ENCODE measurements around the gene SLC39A9.
"Not testable (repeated sequence)": the region's sequence is repeated elsewhere in the genome, so short reads cannot be mapped to it uniquely, and the experiment has no call there.

The SLC39A9 gene

DNA sequence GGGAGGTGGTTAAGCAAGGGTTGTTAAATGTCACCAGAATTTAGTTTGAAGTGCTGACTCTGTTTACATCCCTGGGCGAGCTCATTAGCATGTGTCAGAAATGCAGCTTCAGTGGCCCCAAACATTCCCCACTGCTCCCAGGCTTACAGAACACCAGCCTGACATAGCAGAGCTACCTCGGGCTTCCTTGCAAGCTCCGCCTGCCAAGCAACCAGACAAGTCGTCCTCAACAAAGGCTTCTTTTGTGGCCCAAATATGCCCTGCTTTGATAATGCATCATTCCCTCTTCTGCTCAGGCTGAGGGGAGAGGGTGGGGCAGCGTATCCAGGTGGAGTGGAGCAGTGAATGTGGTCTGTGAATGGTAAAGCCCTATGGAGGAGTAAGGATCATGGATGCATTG, 28.4 kb upstream of the SLC39A9 start:
- DNase-seq: no peak

DNA sequence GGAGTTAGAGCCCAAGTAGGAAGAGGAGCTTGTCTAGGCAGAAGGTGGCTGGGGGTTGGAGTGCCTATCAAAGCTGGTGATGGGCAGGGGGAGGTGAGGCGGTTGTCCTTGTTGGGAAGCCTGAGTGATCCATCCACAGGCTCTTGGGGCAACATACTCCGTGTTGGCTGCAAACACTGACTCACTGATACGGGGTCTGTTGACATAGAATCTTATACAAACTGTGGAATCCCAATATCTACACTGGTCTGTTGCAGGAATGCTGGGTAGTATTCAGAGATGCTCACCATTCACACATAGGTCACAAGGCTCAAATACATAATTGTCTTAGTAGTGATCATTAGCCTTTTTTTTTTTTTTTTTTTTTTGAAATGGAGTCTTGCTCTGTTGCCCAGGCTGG, 26.3 kb upstream of the SLC39A9 start:
- DNase-seq: no peak

DNA sequence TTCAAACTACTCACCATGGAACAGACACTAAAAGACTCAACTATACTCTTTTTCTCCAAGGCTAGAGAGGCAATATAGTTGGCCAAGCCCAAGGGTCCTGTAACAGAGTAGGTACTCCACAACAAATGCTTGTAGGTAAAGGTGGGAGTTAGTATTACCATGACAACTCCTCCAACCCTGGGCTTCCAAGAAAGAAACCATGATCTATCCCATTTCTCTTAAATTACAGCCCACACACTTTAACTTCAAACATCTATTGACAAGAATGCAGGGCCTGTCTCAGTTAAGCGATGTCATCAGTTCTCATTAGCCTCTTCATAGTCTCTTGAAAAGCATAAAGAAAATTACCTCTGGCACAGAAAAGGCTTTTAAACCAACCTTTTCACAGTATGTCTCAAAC, 25.4 kb upstream of the SLC39A9 start:
- DNase-seq: no peak

GRCh38 chr14:69374235-69374634, 24.3 kb upstream of the SLC39A9 start:
- DNase-seq: no peak

- no peak for DNase-seq
Observed at GRCh38 chr14:69375182-69375581, 23.3 kb upstream of the SLC39A9 start.

DNA sequence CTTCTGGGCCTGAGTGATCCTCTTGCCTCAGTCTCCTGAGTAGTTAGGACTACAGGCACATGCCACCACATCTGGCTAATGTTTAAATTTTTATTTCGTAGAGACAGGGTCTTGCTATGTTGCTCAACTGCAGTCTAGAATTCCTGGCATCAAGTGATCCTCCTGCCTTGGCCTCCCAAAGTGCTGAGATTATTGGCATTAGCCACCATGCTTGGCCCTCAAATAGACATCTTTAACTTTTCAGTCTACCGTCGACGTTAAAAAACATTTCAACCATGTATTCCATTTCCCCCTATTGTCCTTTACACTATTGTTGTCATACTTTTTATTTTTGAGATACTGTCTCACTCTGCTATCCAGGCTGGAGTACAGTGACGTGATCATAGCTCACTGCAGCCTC, 22.8 kb upstream of the SLC39A9 start:
- DNase-seq: no peak

GRCh38 chr14:69376439-69376838, 22.1 kb upstream of the SLC39A9 start:
- DNase-seq: no peak

- DNase-seq: no peak
Observed at GRCh38 chr14:69378274-69378673, 20.2 kb upstream of the SLC39A9 start.

- DNase-seq: no peak
Observed at GRCh38 chr14:69387311-69387710, 11.2 kb upstream of the SLC39A9 start.

- not testable (repeated sequence) for DNase-seq
Observed at GRCh38 chr14:69391400-69391799, 7.1 kb upstream of the SLC39A9 start.

DNA sequence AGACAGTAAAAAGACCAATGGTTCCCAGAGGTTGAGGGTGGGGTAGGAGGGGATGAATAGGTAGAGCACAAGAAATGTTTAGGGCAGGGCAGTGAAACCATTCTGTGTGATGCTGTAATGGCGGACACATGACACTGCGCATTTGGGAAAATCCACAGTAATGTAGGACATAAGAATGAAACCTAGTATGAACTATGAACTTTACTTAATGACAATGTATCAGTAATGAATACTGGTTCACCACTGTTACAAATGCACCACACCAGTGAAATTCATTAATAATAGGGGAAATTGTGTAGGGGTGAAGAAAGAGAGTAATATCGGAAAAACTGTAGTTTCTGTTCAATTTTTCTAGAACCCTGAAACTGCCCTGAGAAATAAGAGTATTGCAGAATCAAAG, 6.0 kb upstream of the SLC39A9 start:
- no peak for DNase-seq

DNA sequence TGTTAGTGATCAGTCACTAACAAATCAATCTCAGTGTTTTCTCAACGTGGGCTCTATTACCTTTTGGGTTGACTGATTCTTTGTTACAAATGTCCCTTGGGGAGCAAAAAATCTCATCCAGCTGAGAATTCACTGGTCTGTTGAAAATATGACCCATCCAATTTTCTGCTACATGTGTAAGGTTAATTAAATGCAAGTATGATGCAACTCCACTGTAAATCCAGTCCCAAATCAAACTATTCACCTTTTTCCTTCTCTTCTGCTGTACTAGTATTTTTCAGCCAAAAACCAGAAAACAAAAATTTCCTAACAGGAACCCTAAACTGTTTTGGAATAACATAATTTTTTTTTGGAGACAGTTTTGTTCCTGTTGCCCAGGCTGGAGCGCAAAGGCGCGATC, 2.6 kb upstream of the SLC39A9 start:
- no peak for DNase-seq

DNA sequence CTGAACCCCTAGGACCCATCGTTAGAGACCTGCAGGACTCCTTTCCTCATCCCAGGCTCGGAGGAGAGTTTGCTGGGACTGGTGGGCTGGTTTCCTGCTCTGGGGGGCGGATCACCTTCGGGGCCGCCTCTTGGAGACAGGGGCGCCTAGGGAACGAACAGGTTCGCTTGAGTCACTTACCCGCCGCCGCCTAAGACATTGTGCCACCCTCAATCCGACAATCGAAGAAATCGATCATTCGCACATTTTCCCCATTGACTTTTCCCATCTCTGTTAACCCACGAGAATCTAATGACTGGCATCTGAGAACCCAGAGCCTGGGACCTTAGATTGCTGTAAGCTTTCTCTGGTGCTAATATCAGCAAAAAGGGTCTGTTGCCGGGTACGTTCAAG, 322 bp downstream of the SLC39A9 start:
- no peak for DNase-seq

DNA sequence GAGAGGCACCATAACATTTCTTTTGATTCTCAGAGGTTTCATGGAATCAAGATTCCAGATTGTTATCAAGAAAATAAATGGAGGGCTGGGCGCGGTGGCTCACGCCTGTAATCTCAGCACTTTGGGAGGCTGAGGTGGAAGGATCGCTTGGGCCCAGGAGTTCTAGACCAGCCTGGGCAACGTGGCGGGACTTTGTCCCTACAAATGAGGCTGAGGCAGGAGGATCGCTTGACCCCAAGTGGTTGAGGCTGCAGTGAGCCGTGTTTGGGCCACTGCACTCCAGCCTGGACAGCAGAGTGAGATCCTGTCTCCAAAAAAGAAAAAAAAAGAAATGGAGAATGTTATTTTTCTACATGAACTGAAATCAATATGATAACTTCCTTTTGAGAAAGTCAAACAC, 1.3 kb downstream of the SLC39A9 start:
- DNase-seq: no peak

- no peak for DNase-seq
Observed at GRCh38 chr14:69400154-69400553, 1.7 kb downstream of the SLC39A9 start.

- DNase-seq: no peak
Observed at GRCh38 chr14:69401841-69402240, 3.3 kb downstream of the SLC39A9 start.

- no peak for DNase-seq
Observed at GRCh38 chr14:69404478-69404877, 6.0 kb downstream of the SLC39A9 start.

DNA sequence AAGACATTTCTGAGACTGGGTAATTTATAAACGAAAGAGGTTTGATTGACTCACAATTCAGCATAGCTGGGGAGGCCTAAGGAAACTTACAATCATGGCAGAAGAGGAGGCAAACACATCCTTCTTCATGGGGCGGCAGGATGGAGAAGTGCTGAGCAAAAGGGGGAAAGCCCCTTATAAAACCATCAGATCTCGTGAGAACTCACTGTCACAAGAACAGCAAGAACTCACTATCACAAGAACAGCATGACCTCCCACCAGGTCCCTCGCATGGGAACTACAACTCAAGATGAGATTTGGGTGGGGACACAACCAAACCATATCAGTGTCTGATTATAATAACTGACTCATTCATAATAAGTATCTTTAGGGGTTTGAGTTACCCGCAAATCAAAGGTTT, 6.4 kb downstream of the SLC39A9 start:
- no peak for DNase-seq

DNA sequence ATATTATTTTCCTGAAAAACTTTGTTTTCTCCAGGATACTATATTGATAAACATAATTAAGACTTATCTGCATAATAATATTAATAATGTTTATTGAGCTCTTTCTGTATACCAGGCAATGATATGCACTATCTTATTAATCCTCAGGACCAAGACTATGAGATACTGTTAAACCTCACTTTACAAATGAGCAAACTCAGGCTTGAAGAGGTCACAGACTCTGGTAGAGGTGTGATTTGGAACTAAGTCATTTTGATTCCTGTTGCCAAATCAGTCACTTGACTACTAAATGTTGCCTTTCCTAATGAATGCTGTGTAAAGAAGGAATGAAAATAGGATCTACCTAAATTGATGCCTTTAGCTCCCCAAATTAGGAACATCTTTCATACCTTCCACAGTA, 7.3 kb downstream of the SLC39A9 start:
- no peak for DNase-seq

GRCh38 chr14:69408331-69408960, 10.0 kb downstream of the SLC39A9 start:
- no peak for DNase-seq

DNA sequence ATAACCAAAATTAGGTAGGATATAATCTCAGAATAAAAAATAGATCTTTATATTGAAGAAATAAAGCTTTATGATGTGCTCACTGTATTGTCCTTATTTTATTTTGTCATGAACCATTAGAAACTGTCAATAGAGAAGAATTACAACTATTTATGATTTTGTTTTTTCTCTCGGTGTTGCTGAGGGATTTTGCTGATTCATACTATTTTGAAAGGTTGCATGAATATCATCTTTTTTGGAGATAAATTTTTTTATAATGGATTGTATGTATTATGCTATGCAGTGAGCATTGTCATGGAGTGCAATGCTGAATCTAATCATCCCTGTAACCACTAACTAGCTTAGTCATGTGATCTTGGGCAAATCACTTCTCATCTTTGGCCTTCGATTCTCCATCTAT, 15.0 kb downstream of the SLC39A9 start:
- no peak for DNase-seq

DNA sequence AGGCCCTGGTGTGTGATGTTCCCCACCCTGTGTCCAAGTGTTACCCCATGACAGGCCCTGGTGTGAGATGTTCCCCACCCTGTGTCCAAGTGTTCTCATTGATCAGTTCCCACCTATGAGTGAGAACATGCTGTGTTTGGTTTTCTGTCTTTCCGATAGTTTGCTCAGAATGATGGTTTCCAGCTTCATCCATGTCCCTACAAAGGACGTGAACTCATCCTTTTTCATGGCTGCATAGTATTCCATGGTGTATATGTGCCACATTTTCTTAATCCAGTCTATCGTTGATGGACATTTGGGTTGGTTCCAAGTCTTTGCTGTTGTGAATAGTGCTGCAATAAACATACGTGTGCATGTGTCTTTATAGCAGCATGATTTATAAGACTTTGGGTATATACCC, 17.6 kb downstream of the SLC39A9 start:
- DNase-seq: not testable (repeated sequence)

GRCh38 chr14:69423279-69423678, 24.8 kb downstream of the SLC39A9 start:
- DNase-seq: no peak

GRCh38 chr14:69424149-69424923, 25.8 kb downstream of the SLC39A9 start:
- DNase-seq: no peak

DNA sequence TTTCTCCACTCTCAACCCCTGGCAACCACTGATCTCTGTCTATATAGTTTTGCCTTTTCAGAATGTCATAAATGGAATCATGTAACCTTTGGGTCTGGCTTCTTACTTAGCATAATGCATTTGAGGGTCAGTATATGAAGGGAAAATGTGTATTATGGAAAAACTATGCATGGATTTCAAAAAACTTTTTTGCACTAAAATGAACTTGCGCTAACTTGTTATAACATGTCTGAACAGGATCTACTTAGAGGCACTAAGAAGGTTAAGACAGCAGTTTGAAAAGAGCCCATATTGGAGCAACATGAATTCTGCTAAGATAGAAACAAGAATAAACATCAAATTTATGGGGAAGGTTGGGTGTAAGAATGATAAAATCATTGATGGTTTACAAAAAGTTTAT, 29.1 kb downstream of the SLC39A9 start:
- DNase-seq: no peak

Measured in NCI-H1092 (cell line).